NCI-H128 (cell line): ENCODE results near the gene PPT2.
A peak's percentile ranks its signal among the peaks of the same experiment; 100 is the strongest.
"Not testable (repeated sequence)": the region's sequence is repeated elsewhere in the genome, so short reads cannot be mapped to it uniquely, and the experiment has no call there.

Experiments
- DNase-seq: peaks from one replicate; lab custom pipeline; 2025; ENCODE audit not compliant: unreplicated experiment; lab: John Stamatoyannopoulos, UW

Gene PPT2

DNA sequence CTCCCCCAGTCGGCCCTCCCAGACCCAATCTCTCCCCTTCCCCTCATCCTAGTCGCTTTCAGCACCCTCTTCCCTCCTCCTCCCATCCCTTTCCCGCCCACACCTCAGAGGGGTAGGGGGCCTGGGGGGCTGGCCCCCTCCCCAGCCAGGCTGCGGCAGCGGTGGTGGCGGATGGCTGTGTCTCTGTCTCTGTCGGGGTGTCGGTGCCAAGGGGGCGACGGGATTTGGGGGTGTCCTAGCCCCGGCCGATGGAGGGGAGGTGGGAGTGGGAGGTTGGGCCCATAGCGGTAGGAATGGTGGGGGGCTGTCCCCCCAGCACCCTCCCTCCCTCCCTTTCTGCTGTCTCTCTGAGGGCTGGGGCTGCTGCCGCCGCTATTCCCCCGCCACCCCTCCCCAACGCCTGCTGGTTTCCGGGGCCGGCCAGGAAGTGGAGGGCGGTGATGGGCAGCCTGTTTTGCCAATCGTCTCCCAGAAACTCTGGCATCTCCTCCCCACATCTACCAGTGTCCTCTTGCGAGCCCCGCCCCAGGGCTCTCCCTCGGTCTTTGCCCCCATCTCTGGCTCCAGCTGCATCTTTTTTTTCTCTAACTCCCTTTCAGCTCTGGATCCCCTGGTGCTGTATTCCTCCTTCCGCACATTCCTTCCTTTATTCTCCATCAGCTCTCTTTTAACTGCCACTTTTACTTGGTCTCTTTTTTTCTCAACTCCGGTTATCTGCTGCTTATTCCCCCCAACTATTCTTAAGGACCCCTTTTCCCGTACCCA, 22.0 kb downstream of the PPT2 start, which contains the start of gene AGPAT1:
Gene AGPAT1 (minus strand): TSS at position 374 of the 765 bp plus-strand sequence. CDS start 4,588 bp downstream, outside the sequence.
- peak; percentile 85 for DNase-seq

DNA sequence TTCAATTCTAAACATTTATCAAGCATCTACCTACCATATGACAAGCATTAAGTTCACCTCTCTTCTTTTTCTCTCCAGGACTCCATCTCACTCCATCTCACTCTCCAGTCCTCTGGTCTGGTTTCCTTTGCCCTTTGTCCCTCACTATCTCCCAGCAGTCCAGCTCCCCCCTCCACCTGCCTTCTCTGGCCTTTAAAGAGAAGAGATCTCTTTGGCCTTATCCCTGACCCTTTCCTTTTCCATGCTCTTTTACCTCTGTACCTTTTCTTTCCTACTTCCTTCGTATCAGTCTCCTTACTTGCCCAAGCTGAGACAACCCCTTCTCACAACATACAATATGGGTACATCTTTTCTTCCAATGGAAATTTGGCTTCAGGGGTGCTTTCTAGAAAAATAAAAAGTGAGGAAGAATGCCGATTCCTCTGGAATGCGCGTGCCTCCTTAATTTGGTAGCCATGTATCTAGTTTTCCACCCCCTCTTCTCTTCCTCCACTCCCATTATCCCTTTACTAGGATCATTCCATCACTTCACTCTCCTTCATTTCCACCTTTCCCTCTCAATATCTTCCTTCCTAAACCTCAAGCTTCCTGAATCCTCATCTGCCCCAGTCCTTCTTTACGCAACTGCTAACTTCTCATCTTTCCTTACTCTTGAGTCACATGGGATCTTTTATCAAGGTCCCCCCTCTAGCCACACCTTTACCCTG, 22.7 kb downstream of the PPT2 start:
- no peak for DNase-seq

GRCh38 chr6:32177183-32177787, 23.3 kb downstream of the PPT2 start:
- peak; percentile 49 for DNase-seq

GRCh38 chr6:32177788-32178546, 24.0 kb downstream of the PPT2 start, which contains the start of gene RNF5:
Gene RNF5 (plus strand): TSS chr6:32178405. CDS start chr6:32178512, 107 bp downstream.
- peak; percentile 98 for DNase-seq

GRCh38 chr6:32178547-32179440, 24.9 kb downstream of the PPT2 start:
- DNase-seq = no peak

GRCh38 chr6:32179766-32180405, 25.9 kb downstream of the PPT2 start:
- no peak for DNase-seq

DNA sequence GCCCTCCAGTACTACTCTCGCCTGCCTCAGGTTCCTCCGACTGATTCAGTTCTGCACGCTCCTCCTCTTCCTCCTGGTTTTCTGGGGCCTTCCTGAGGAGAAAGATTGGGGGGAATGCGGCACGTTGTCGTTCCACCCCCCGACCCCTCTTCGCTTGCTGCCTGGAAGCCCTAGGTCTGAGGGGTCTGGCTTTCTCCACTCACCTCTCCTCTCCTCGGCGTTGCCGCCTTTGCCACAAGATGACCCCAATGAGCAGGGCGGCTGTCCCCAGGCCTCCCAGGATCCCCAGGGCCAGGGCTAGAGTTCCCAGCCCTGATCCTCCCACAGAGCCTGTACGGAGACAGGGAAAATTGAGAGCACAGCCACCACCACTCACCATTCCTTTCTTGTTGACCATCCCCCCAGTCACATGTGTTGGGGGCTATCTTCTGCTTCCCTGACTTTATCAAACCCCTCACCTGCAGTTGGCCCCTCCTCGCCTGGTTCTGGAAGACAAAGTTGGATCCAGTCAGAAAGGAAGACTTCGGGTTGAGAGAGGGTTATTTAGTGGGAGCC, 27.3 kb downstream of the PPT2 start:
- DNase-seq = no peak

DNA sequence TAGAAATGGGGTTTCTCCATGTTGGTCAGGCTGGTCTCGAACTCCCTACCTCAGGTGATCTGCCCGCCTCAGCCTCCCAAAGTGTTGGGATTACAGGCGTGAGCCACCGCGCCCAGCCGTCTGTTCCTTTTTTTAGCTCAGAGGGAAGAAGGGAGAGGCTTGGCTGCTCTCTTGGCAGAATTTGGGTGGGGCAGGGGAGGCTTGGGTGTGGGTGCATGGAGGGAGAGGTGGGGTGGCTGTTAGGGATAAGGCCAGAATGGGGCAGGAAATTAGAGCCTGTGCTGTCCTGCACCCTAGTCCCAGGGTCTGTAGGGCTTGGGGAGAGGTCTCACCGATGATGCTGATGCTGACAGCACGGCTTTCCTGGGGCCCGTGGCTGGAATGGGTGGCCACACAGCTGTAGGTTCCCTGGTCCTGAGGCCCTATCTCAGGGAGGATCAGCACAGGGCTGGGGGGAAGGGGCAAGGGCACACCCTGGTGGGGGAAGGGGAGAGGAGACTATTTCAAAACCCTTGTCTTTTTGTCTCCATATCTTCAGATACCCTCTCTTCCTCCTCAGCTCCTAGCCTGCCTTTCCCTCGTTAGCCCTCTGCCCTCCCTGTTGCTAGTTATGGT, 28.1 kb downstream of the PPT2 start:
- no peak for DNase-seq

DNA sequence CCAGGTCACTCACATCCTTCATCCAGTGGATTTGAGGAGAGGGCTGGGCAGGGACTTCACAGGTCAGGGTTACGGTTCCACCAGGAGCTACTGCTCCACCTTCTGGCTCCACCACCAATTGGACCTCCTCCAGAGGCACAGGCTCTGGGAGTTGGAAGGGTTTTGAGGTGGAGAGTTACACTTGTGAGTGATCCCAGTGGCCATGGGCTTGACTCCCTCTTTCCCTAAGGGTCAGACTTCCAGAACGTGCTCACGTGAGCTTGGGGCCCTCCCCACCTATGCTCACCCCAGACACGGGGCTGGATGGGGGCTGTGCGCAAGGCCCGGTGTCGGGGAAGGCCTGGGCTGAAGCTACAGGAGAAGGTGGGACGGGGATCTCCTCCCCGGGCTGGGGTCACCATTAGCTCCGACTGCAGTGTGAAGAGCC, 28.6 kb downstream of the PPT2 start:
- no peak for DNase-seq

GRCh38 chr6:32183030-32183429, 29.1 kb downstream of the PPT2 start:
- DNase-seq = no peak

- DNase-seq = no peak
Observed at GRCh38 chr6:32183483-32184083, 29.6 kb downstream of the PPT2 start.

GRCh38 chr6:32184084-32184640, 30.2 kb downstream of the PPT2 start, which contains the start of gene AGER:
Gene AGER (minus strand): TSS chr6:32184253. CDS start chr6:32184222, 31 bp downstream.
- no peak for DNase-seq

DNA sequence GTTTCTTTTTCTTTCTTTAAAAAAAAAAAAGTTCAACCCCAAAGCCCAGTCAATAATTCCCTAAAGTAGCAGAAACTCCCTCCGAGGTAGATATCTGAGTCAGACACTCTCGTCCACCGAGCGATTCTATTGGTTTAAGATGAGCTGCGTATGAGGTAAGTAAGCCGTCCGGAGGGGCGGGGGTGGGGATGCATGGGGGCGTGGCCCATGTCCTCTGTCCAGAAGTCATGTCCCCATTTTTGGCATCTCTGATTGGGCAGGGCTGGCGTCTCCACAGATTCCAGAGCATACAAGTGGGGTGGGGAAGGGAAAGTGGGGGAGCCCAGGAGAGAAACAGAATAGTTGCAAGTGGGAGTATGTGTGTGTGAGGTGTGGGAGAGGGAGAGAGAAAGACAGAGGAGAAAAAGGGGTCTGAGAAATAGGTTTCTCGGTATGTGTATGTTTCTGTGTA, 31.8 kb downstream of the PPT2 start:
- DNase-seq = not testable (repeated sequence)

DNA sequence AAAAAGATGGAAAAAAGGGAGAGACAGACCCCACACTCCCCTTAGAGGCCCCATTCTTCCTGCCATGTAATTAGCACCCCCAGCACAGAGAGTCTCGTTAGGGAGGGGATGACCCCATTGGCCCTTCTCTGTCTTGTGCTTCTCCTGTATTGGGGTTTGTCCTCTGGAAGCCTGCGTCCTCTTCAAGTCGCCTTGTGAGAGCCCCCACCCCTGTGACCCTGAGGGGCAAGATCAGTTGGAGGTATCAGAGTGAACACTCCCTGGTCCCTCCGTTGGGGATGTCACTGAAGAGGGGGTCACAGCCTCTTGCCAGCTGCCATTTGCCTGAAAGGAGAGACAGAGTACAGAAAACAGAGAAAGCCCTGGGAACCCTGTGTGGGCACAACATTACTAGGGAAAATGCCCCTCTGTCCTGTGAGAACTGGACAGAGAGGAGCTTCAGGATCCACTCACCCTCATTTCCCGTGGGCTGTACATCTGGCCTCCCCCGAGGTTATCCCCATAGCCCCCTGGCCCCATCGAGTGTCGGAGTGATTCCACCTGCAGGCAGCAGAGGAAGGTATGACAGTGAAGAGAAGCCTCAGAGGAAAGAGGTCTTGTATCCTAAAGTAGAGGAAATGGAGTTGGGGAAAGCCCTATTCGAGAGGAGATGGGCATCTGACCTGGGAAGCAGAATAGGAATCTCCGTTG, 32.4 kb downstream of the PPT2 start:
- DNase-seq = not testable (repeated sequence)

DNA sequence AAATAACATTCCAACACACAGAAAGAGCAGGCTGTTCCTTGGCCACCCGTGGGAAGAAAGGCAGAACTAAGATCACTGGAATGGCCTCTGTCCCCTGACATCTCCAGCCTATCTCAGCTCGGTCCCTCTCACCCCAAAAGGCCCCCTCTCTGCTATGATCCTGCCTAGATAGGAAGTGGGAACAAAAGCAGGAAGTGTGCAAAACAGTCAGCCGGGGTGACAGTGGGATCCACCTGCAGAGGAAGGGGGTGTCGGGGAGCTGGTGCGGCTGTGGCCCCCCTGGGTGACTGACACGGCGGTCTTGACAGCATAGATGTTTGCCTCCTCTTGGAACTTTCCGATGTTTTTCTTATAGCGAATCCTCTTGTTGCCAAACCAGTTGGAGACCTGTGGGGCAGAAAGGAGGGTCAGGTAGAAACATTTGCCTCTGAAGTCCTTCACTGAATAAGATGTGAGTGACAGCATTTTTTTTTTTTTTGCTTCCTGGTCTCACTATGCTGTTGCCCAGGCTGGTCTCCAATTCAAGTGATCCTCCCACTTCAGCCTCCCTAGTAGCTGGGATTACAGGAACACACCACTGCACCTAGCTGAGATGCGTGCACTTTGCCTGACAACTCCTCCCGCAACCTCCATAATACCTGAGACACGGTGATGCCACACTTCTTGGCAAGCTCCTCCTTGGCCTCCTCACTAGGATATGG, 33.2 kb downstream of the PPT2 start:
- no peak for DNase-seq

DNA sequence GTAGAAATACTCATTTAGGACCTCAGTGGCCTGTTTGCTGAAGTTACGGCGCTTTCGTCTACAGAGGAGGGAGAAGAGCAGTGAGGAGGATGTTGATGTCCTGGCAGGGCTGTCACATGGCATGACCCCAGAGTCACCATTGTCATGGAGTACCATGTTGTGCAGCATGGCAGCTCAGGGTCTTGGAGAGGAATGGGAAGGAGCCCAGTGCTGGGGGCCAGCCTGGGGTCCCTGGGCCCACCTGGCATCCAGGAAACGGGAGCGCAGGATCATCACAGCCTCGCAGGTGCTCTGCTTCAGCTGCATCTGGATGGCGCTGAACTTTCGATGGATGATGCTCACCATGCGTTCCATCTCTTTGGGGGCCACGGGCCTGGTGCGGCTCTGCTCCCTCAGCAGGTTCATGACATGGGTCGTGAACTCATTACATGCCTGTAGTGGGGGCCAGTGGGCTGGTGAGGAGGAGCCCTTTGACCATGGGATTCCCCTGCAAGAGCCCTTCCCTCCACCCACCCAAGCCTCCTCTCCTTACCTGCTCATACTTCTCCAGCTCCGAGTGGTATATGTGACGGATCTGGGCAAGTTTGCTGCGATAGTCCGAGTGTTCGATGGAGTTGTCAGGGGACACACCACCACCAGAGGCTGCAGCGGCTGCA, 33.9 kb downstream of the PPT2 start:
- not testable (repeated sequence) for DNase-seq
